Esophagus squamous epithelium (tissue), 5 donors: ENCODE data around the gene B4GALT7. TPM values are rescaled to one million over a fixed set of nuclear protein-coding genes. Genes with fewer than 3 reads are reported as not detected.

Source experiments
- DNase-seq: peaks from one replicate; lab custom pipeline; 2025; lab: John Stamatoyannopoulos, UW
- H3K27ac ChIP-seq, 4 donors: fragments of 200-600 bp; sonication (generic); one replicate each; pipeline ENCODE4 v1.5.1; 2016 to 2019; ENCODE audit warnings: mild to moderate bottlenecking in 1 of 4
- H3K27me3 ChIP-seq, 4 donors: fragments of 200-600 bp; sonication (generic); 1 replicate in 3 of 4; 2 replicates in 1 of 4; pipeline versions ENCODE4 v1.5.1 to v1.6.0; 2017 to 2021; ENCODE audit warnings: antibody characterized with exemption in 1 of 4
- H3K36me3 ChIP-seq, 3 donors: fragments of 200-600 bp; sonication (generic); one replicate each; pipeline ENCODE4 v1.5.1; 2016 to 2019
- H3K4me1 ChIP-seq, 3 donors: fragments of 200-600 bp; sonication (generic); one replicate each; pipeline ENCODE4 v1.5.1; 2017 to 2019
- H3K4me3 ChIP-seq, 4 donors: fragments of 200-600 bp; sonication (generic); 1 replicate in 3 of 4; 2 replicates in 1 of 4; pipeline ENCODE4 v1.5.1; 2016 to 2019; ENCODE audit warnings: mild to moderate bottlenecking in 2 of 4, moderate library complexity in 1 of 4
- H3K9me3 ChIP-seq, 3 donors: fragments of 200-600 bp; sonication (generic); one replicate each; pipeline ENCODE4 v1.5.1; 2016 to 2019
- CTCF ChIP-seq, 6 experiments: fragments of 450-650 bp in 4 of 6; fragments of 200-600 bp in 2 of 6; sonication (generic) in 2 of 6; IDR thresholded peaks; one replicate each; pipeline ENCODE4 v1.5.1; 2016 to 2019; ENCODE audit warnings: antibody characterized with exemption in 6 of 6, mild to moderate bottlenecking in 4 of 6, moderate library complexity in 4 of 6
- POLR2A ChIP-seq, 4 donors: fragments of 450-650 bp; IDR thresholded peaks; one replicate each; pipeline ENCODE4 v1.6.1; 2017; ENCODE audit warnings: antibody characterized with exemption in 4 of 4, mild to moderate bottlenecking in 4 of 4, moderate library complexity in 3 of 4
- WGBS, 2 donors: methylation state at CpG; one replicate each; pipeline ENCODE4 v1.1.5; 2018; 5-methylcytosine and 5-hydroxymethylcytosine counted together
- intact Hi-C: fragments of 100-400 bp; cut with DNase I; formaldehyde crosslinking; loops from one replicate; pipeline ENCODE4 v1.15.0; 2022
- total RNA-seq, 4 donors: library from RNA; depleted of rRNA; stranded (reverse); fragments of >200 nt; gene quantifications; one replicate each; pipeline ENCODE4 v1.1.0, GENCODE V29; 2016
- donor health status: DM: yes; HTN: yes; CAD: no.

Gene B4GALT7
- total RNA-seq, 4 donors from 2014 or later, result 13.5 to 22.9 (median 15.8) TPM

- DNase-seq, result no peak
- Histone ChIP-seq H3K27me3 (no peaks in the 10 kb centered on the region), H3K9me3 (no peaks in the 10 kb centered on the region), H3K4me3 (no peak overlapping the region), H3K27ac (peak overlapping the region in 1 of 4 donors; percentile 2), H3K4me1 (peaks cover 9 to 37% (median 14%) of the 10 kb centered on the region in 3 donors), H3K36me3 (peaks cover 0 to 50% (median 0%) of the 10 kb centered on the region in 3 donors)
- TF ChIP-seq POLR2A (IDR thresholded peaks at IDR 0.05) (no peak), CTCF (IDR thresholded peaks at IDR 0.05) (peak; percentile 51 to 92 (median 84))
- intact Hi-C loops, result no loop called here
- 20 to 21% methylated on average over 1 to 5 of the region's 15 CpGs for WGBS, 2 donors
Measured at GRCh38 chr5:177607452-177608192, 7.7 kb downstream of the B4GALT7 start.

GRCh38 chr5:177608243-177609075 is 8.5 kb downstream of the B4GALT7 start:
- Histone ChIP-seq H3K27ac (no peak overlapping the region), H3K36me3 (peaks cover 0 to 53% (median 0%) of the 10 kb centered on the region in 3 donors), H3K9me3 (no peaks in the 10 kb centered on the region), H3K4me3 (no peak overlapping the region), H3K27me3 (no peaks in the 10 kb centered on the region), H3K4me1 (peaks cover 9 to 29% (median 9%) of the 10 kb centered on the region in 3 donors)
- WGBS, 2 donors, result 87% methylated on average over 8 of the region's 37 CpGs; no CpG with 5 or more reads in 1 of the 2 donors
- DNase-seq, result no peak
- intact Hi-C loops, result no loop called here
- no peak for TF ChIP-seq CTCF (IDR thresholded peaks at IDR 0.05)
- TF ChIP-seq POLR2A (IDR thresholded peaks at IDR 0.05), result no peak

GRCh38 chr5:177609076-177610059 is 9.4 kb downstream of the B4GALT7 start:
- Histone ChIP-seq H3K27ac (no peak overlapping the region), H3K4me1 (peaks cover 9 to 28% (median 9%) of the 10 kb centered on the region in 3 donors), H3K4me3 (no peak overlapping the region), H3K9me3 (no peaks in the 10 kb centered on the region), H3K27me3 (no peaks in the 10 kb centered on the region), H3K36me3 (peaks cover 0 to 48% (median 0%) of the 10 kb centered on the region in 3 donors)
- TF ChIP-seq POLR2A (IDR thresholded peaks at IDR 0.05) (no peak), CTCF (IDR thresholded peaks at IDR 0.05) (no peak)
- intact Hi-C loops, result no loop called here
- WGBS, 2 donors, result 35 to 81% methylated on average over 4 to 6 of the region's 21 CpGs
- no peak for DNase-seq

- no peak overlapping the region for H3K27ac ChIP-seq
- H3K9me3 ChIP-seq, result no peaks in the 10 kb centered on the region
- 72 to 75% methylated on average over 10 to 11 of the region's 13 CpGs for WGBS, 2 donors
- peaks cover 0 to 40% (median 0%) of the 10 kb centered on the region in 3 donors for H3K36me3 ChIP-seq
- TF ChIP-seq POLR2A (IDR thresholded peaks at IDR 0.05) (no peak), CTCF (IDR thresholded peaks at IDR 0.05) (no peak)
- no peak overlapping the region for H3K4me3 ChIP-seq
- peaks cover 9 to 28% (median 9%) of the 10 kb centered on the region in 3 donors for H3K4me1 ChIP-seq
- DNase-seq, result no peak
- H3K27me3 ChIP-seq, result no peaks in the 10 kb centered on the region
- intact Hi-C loops, result no loop called here
Measured at GRCh38 chr5:177610131-177610769, 10.3 kb downstream of the B4GALT7 start.
